ENCODE results near the gene CDC34.

The CDC34 gene

GRCh38 chr19:542173-542866 is 10.8 kb downstream of the CDC34 start:
- DNase-seq (ENCODE audit: low read depth): no peak

DNA sequence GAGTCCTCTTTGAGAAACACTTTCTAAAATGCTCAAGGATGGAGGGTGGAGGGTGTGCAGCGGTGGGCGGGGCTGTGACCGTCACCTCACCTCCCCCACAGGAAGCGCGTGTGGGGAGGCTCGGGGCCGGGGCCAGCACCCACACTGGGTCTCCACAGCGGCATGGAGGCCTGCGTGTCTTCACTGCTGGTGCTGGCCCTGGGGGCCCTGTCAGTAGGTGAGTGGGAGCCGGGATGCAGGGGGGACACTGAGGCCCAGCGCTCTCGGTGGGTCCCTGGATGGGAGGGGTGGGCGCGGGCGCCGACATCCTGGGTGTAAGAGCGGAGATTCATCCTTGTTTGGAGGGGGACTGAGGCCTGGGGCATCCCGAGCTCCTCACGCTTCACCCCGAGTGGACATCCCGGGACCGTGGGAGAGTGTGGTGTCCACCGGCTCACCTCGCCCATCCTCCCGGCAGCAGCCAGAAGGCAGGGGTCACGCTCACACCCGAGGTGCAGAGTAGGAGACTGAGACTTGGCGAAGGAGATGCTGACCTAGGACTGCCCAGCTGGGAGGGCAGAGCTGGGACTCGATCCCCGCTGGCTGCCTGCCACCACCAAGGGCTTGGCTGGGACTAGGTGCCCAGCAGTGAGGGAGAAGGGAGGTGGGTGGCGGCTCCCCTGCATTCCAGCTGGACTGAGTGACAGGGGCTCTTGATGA is 12.5 kb downstream of the CDC34 start, which contains the start of gene GZMM:
Gene GZMM (plus strand): TSS at position 144 of the 699 bp plus-strand sequence. CDS start 19 bp downstream, at position 163.
- no peak for DNase-seq (ENCODE audit: low read depth)

- no peak for DNase-seq (ENCODE audit: low read depth)
Observed at GRCh38 chr19:547117-547516, 15.6 kb downstream of the CDC34 start.

- DNase-seq (ENCODE audit: low read depth): no peak
Observed at GRCh38 chr19:547836-548720, 16.5 kb downstream of the CDC34 start.

GRCh38 chr19:548886-549830 is 17.6 kb downstream of the CDC34 start:
- no peak for DNase-seq (ENCODE audit: low read depth)

- no peak for DNase-seq (ENCODE audit: low read depth)
Observed at GRCh38 chr19:554817-555216, 23.3 kb downstream of the CDC34 start.

DNA sequence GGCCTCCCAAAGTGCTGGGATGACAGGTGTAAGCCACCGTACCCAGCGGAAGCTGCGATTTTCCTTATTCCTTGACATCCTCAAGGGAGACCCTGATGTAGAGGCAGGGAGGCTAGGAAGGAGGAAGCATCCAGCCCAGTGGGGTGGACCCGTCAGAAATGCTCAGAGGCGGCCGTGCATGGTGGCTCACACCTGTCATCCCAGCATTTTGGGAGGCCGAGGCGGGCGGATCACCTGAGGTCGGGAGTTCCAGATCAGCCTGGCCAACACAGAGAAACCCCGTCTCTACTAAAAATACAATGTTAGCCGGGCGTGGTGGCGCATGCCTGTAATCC is 23.9 kb downstream of the CDC34 start:
- DNase-seq (ENCODE audit: low read depth): no peak

GRCh38 chr19:556611-557382 is 25.2 kb downstream of the CDC34 start:
- DNase-seq (ENCODE audit: low read depth): no peak

DNA sequence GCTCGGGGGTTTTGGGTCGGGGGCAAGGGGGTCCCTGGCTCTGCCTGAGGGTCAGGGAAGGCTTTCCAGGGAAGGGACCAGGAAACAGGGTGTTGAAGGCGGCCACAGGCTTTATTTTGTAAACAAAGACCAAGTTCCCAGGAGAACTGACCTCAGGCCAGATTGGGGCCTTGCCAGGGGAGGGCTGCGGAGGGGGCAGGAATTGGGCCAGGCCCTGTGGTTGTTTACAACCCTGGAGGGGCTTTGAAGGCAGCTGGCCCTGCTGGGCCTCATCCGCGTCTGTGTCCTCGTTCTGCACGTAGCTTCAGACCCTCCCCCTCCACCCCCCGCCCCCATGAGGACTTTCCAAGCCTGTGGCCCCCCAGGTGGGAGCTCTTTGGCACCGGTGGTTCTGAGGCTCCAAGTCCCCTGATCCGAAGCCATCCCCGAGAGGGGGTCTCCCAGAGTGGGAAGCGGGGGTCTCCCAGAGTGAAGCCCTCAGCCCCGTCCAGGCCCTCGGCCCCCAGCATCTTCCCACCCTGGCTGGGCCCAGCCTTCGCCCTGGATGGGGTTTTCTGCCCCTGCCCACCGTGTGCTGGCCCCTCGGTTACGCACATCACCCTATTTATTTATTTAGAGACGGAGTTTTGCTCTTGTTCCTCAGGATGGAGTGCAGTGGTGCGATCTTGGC is 27.3 kb downstream of the CDC34 start:
- DNase-seq (ENCODE audit: low read depth): no peak

GRCh38 chr19:560121-560520 is 28.6 kb downstream of the CDC34 start:
- no peak for DNase-seq (ENCODE audit: low read depth)

GRCh38 chr19:566403-566802 is 34.8 kb downstream of the CDC34 start:
- no peak for DNase-seq (ENCODE audit: low read depth)

DNA sequence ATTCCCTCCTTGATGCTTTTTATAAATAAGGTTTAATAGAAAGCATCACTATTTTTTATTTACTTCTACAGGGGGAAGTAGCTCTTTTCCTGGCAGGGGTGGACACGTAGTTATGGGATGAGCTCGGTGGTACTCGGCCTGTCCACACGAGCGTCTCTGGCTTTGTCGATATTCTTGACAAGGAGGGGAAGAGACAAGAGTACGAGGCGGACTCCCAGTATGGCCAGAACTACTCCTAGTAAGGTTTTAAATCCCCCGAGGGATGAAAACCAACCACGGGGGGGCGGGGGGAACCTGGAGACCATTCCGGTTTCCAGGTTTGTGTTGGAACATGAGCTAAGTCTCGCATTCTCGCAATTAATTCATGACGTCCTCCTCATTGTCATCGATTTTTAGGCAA is 35.3 kb downstream of the CDC34 start:
- no peak for DNase-seq (ENCODE audit: low read depth)

- DNase-seq (ENCODE audit: low read depth): no peak
Observed at GRCh38 chr19:567296-567900, 35.8 kb downstream of the CDC34 start.

GRCh38 chr19:570251-570686 is 38.7 kb downstream of the CDC34 start:
- no peak for DNase-seq (ENCODE audit: low read depth)

DNA sequence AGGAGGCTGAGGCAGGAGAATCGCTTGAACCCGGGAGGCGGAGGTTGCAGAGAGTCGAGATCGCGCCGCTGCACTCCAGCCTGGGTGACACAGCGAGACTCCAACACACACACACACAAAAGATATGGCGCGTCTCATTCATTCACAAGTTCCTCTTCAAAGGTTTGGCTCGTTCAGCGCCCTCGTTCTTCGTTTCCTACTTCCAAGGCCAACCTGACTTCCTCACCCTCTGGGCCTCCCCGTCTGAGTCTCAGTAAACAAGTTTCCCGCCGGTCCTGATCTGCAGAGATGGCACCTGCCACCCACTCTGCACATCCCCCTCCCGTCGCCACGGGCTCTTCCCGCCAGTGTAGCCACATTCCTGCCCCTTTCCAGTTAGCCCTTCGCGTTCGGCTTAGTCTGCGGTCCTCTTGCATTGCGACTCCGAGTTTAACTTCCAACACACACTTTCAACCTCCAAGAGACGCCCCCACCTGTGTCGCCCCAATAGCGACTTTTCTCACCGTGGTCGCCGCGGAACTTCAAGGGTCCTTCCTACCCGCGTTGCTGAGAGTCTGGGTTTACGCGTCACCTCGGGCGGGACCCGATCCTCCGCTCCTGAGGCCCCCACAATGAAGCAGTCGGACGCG is 39.5 kb downstream of the CDC34 start:
- no peak for DNase-seq (ENCODE audit: low read depth)

DNA sequence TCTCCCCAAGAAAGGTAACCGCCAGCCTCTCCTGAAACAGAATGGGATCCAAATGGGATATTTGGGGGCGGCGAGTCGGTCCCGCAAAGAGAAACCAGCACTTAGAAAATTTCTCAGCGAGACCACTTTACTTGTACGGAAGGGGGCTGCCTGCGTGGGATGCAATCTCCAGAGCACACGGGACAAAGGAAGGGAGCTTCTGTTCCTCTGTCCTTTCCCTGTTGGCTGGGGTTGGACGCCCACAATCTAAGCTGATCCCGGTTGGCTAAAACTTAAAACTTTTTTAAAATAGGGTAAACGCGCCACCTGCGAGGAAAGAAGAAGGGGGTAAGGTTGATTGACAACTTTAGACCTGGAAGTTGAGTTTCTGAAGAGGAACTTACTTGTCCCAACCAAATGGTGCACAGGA is 40.0 kb downstream of the CDC34 start:
- DNase-seq (ENCODE audit: low read depth): no peak

DNA sequence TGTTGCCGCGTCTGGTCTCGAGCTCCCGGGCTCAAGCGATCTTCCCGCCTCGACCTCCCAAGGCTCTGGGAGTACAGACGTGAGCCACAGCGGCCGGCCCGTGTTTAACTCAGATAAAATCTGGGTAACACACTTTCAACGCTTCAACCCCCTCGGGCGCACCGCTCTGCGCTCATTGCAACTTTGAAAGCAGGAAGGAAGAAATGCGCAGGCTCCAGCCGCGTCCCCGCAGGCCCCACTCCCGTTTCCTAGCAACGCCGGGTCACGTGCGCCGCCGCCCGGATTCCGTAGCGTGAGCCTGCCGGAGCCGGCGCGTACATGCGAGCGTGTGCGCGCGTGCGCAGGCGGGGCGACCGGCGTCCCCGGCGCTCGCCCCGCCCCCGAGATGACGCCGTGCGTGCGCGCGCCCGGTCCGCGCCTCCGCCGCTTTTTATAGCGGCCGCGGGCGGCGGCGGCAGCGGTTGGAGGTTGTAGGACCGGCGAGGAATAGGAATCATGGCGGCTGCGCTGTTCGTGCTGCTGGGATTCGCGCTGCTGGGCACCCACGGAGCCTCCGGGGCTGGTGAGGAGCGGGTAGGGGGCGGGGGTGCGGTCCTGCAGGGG is 40.7 kb downstream of the CDC34 start, which contains the start of gene BSG:
Gene BSG (plus strand): TSS at position 457 of the 603 bp plus-strand sequence. CDS start 39 bp downstream, at position 496.
- peak; percentile 70 for DNase-seq (ENCODE audit: low read depth)

- DNase-seq (ENCODE audit: low read depth): no peak
Observed at GRCh38 chr19:572743-573518, 41.4 kb downstream of the CDC34 start.

Data from GM04503 (cell line).